Psoas muscle (tissue), 8 donors: ENCODE measurements around the gene NCCRP1. TPM values are rescaled to one million over a fixed set of nuclear protein-coding genes. Genes with fewer than 3 reads are reported as not detected.
"Not testable (repeated sequence)": the region's sequence is repeated elsewhere in the genome, so short reads cannot be mapped to it uniquely, and the experiment has no call there.

Experiments
- ATAC-seq, 4 donors: fragments of 200-7000 bp; cut with Tn5 transposase; one replicate each; pipeline ENCODE4 v1.9.1; 2020; ENCODE audit warnings: moderate library complexity in 3 of 4, mild to moderate bottlenecking in 2 of 4
- DNase-seq, 2 donors: peaks; one replicate each; pipeline ENCODE4 v3.0.0-alpha.2; 2020
- H3K27ac ChIP-seq: fragments of 200-600 bp; one replicate; pipeline ENCODE4 v1.8.0; 2022
- H3K27me3 ChIP-seq, 3 donors: fragments of 200-600 bp in 1 of 3; one replicate each; pipeline versions ENCODE4 v1.6.1 to v1.8.0; 2013 to 2022; ENCODE audit warnings: low read length in 2 of 3, mild to moderate bottlenecking in 2 of 3, moderate library complexity in 1 of 3; ENCODE audit not compliant: insufficient read depth in 3 of 3
- H3K36me3 ChIP-seq, 2 donors: fragments of 200-600 bp in 1 of 2; one replicate each; pipeline versions ENCODE4 v1.6.1 to v1.8.0; 2013 to 2022; ENCODE audit warnings: low read depth in 1 of 2, mild to moderate bottlenecking in 1 of 2, moderate library complexity in 1 of 2; ENCODE audit not compliant: insufficient read depth in 1 of 2
- H3K4me1 ChIP-seq: fragments of 200-600 bp; one replicate; pipeline ENCODE4 v1.8.0; 2022
- H3K4me3 ChIP-seq: fragments of 200-600 bp; one replicate; pipeline ENCODE4 v1.8.0; 2022; ENCODE audit warnings: mild to moderate bottlenecking
- H3K9me3 ChIP-seq: fragments of 200-600 bp; one replicate; pipeline ENCODE4 v1.8.0; 2022
- CTCF ChIP-seq: fragments of 200-600 bp; IDR thresholded peaks from one replicate; pipeline ENCODE4 v1.8.0; 2022; ENCODE audit warnings: antibody characterized with exemption
- WGBS, 3 donors: extraction: QIAGEN DNeasy Blood & Tissue Kit; methylation state at CpG; one replicate each; pipeline versions ENCODE4 v1.1.6 to v1.1.7; 2013; 5-methylcytosine and 5-hydroxymethylcytosine counted together
- intact Hi-C, 2 donors: fragments of 100-400 bp; cut with DNase I; formaldehyde crosslinking; loops; one replicate each; pipeline versions ENCODE4 v1.11.0 to v1.14.2; 2022
- polyA plus RNA-seq, 3 donors: library from polyadenylated mRNA; stranded (reverse); fragments of 200-250 nt; gene quantifications; one replicate each; pipeline ENCODE4 v1.2.3, GENCODE V29; 2013
- total RNA-seq, 4 donors: library from RNA; stranded (reverse); fragmentation: NEBNext Ultra II Directional in 2 of 4; extraction: Animal tissue kit (Norgen Biotek cat#: 25700) in 2 of 4; gene quantifications; one replicate each; pipeline versions ENCODE4 v1.2.1 to v1.2.4, GENCODE V29; 2021 to 2023
- donor health status: healthy with polysubstance abuse.
- donor health status: DM: no; HTN: no; CAD: no; lungs with moderate emphysema.
- donor health status: Bipolar disorder and iron deficiency.
- donor health status: healthy.
- donor health status: DM: yes; HTN: yes; CAD: no.
- donor health status: DM: no; HTN: no; CAD: no.
- donor health status: DM: no; HTN: no; CAD: no.
- donor health status: DM: yes; HTN: yes; CAD: no.

The NCCRP1 gene
- total and polyA plus RNA-seq, 7 donors = 0.13 TPM; not detected in 5

- Histone ChIP-seq H3K27ac (no peak overlapping the region), H3K36me3 (no peaks in the 10 kb centered on the region), H3K4me1 (no peaks in the 10 kb centered on the region), H3K4me3 (no peak overlapping the region), H3K27me3 (peaks cover 0 to 11% (median 0%) of the 10 kb centered on the region in 3 donors), H3K9me3 (no peaks in the 10 kb centered on the region)
- intact Hi-C loops = no loop called here
- no peak for ATAC-seq
- DNase-seq = no peak
- no peak for TF ChIP-seq CTCF
- 83 to 92% (median 87%) methylated on average over 7 of the region's 7 CpGs for WGBS, 3 donors
These were observed 43.7 kb downstream of the NCCRP1 start for GRCh38 chr19:39240421-39240820.

DNA sequence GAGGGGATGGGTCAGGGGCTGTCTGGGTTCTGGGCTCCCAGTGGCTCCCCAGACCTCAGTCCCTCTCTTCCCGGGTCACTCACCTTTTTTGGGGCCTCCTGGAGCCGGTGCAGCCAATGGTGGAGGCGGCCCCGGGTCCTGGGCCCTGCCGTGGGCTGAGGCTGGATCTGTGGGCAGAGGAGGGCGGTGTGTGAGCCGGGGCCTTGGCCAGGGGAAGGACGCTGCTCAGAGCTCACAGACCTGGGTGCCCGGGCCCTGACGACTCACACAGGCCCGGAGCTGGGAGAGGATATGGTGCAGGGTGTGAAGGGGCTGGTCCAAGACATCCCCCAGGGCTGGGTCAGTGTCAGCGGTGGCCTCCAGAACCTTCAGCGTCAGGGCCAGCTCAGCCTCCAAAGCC lies 47.0 kb downstream of the NCCRP1 start:
- DNase-seq, H3K27ac ChIP-seq, H3K4me1 ChIP-seq, ATAC-seq, H3K36me3 ChIP-seq, H3K4me3 ChIP-seq, intact Hi-C loops, H3K9me3 ChIP-seq: not testable (repeated sequence)
- peaks cover 0 to 25% (median 16%) of the 10 kb centered on the region in 3 donors for H3K27me3 ChIP-seq
- 66 to 77% (median 66%) methylated on average over 8 to 12 of the region's 13 CpGs for WGBS, 3 donors

DNA sequence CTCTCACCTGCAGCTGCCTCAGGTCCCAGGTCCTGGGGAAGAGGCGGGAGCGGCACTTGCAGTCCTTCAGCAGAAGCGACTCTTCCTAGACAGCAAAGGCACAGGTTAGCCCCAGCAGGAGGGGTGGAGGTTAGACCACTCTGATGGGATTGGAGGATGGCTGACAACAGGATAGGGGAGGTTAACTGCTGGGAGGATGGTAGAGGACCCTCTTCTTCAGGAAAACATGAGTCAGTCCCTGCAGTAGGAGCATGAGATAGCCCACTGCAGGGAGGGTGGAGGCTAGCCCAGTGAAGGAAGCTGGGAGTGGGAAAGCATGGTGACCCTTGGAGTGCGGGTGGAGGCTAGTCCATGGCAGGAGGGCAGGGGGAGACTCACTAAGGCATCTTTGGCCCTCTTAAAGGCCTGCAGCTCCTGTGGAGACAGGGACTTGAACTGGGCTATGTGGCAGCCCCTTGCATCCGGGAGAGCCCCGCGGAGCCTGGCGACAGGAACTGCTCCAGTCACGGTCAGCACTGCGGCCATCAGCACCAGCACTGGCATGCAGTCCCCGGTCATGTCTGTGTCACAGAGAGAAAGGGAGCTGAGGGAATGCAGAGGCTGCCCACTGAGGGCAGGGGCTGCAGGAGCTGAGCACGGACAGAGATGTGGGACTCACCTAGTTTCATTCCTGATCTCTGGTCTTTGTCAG lies 47.8 kb downstream of the NCCRP1 start, which contains the start of gene IFNL3:
Gene IFNL3 (minus strand): TSS at position 597 of the 691 bp plus-strand sequence. CDS start 39 bp downstream, at position 558.
- H3K9me3 ChIP-seq = not testable (repeated sequence)
- WGBS, 3 donors = 64 to 66% (median 65%) methylated on average over 10 to 12 of the region's 12 CpGs

DNA sequence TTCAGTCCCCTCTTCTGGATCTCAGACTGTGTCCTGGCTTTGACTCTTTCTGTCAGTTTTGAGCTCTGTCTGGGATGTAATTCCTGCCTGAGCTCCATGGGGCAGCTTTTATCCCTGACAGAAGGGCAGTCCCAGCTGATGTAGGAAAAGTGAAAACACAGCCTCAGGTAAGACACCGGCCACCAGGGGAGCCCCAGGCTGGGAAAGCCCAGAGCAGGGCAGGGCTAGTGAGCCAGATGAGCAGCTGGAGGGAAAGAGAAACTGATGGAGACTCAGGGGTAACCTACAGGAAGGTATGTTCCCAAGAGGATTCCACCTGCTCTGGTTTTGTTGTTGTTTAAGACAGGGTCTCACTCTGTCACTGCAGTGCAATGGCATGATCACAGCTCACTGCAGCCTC lies 48.4 kb downstream of the NCCRP1 start:
- H3K4me3 ChIP-seq, H3K4me1 ChIP-seq, H3K9me3 ChIP-seq, H3K36me3 ChIP-seq, H3K27ac ChIP-seq, ATAC-seq, DNase-seq, intact Hi-C loops: not testable (repeated sequence)
- WGBS, 3 donors = no CpG with 5 or more reads among the region's 1 CpG
- peaks cover 0 to 39% (median 16%) of the 10 kb centered on the region in 3 donors for H3K27me3 ChIP-seq

More for the DNA sequence above, 47.8 kb downstream of the NCCRP1 start, which contains the start of gene IFNL3:
- H3K4me1 ChIP-seq, H3K36me3 ChIP-seq, ATAC-seq, H3K4me3 ChIP-seq, intact Hi-C loops, DNase-seq, H3K27ac ChIP-seq: not testable (repeated sequence)
- H3K27me3 ChIP-seq = peaks cover 0 to 33% (median 16%) of the 10 kb centered on the region in 3 donors

GRCh38 chr19:39246951-39247669 lies 50.3 kb downstream of the NCCRP1 start:
- TF ChIP-seq CTCF = no peak
- Histone ChIP-seq H3K27me3 (peaks cover 0 to 49% (median 16%) of the 10 kb centered on the region in 3 donors), H3K36me3 (no peaks in the 10 kb centered on the region), H3K4me1 (no peaks in the 10 kb centered on the region), H3K9me3 (no peaks in the 10 kb centered on the region), H3K4me3 (peak overlapping the region; percentile 11), H3K27ac (no peak overlapping the region)
- DNase-seq (peak in 1 of 2 donors; percentile 42), ATAC-seq (peak in 1 of 4 donors; percentile 54)
- WGBS, 3 donors = 11 to 14% (median 12%) methylated on average over 39 to 42 of the region's 42 CpGs
- intact Hi-C loops = no loop called here
